AG08396 (cell line): ENCODE results near the gene PCSK4.
"Not testable (repeated sequence)": the region's sequence is repeated elsewhere in the genome, so short reads cannot be mapped to it uniquely, and the experiment has no call there.

Source experiments
- DNase-seq: peaks from one replicate; pipeline ENCODE4 v3.0.0; 2012; ENCODE audit warnings: low spot score, mixed read lengths

PCSK4 gene

DNA sequence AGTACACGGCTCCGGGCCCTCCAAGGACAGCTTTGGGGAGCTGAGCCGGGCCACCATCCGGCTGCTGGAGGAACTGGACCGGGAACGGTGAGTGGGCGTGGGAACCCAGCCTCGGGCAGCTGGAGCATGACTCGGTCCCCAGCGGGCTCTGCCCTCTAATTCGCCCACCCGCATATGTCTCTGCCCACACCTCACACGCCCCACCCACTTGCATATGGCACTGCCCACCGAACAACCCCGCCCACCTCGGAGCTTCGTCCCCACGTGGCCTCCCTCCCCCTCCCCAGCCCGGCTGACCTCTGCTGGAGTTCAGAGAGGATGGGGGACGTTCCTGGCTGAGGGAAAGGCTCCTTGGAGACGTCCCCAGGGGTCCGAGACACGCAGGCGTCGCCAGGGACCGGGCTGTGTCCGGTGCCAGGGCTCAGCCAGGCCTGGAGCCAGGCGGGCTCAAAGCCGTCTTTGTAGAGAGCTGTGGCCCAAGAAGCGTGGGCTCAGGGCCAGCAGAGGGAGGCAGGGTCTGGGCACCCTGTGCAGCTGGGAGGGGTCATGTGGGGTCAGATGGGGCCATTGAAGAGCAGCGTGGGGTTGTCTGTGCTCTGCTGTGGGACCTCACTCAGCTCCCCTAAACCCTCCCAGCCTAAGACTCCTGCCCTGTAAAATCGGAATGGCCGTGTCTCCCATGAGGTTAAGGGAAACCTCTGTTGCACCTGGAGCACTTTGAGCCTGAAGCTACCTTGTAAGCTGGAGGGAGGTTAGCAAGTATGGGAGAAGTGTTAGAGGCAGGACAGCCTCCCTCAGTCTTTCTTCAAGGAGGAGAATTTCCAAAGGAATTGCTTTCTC, 36.4 kb downstream of the PCSK4 start:
- peak; percentile 81 for DNase-seq

DNA sequence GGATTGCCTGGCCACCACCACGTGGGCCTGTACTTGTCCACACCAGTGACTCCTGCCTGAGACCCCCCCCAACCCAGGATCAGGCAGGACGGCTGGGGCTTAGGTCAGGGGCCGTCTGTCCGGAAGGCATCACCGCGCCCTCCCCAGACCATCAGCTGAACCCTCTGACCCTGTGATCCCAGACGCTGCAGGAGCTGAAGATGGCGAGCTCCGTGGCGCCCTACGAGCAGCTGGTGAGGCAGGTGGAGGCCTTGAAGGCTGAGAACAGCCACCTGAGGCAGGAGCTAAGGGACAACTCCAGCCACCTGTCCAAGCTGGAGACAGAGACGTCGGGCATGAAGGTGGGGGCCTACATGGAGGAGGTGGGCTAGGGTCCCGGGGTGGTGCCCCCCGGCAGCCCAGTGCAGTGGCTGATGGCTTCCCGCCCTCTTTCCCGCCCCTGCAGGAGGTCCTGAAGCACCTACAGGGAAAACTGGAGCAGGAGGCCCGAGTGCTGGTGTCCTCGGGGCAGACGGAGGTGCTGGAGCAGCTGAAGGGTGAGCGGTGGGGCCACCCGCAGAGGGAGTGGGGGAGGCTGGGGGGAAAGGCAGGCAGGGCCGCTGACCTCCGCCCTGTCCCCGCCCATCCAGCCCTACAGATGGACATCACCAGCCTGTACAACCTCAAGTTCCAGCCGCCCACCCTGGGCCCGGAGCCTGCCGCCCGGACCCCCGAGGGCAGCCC, 37.2 kb downstream of the PCSK4 start:
- no peak for DNase-seq

DNA sequence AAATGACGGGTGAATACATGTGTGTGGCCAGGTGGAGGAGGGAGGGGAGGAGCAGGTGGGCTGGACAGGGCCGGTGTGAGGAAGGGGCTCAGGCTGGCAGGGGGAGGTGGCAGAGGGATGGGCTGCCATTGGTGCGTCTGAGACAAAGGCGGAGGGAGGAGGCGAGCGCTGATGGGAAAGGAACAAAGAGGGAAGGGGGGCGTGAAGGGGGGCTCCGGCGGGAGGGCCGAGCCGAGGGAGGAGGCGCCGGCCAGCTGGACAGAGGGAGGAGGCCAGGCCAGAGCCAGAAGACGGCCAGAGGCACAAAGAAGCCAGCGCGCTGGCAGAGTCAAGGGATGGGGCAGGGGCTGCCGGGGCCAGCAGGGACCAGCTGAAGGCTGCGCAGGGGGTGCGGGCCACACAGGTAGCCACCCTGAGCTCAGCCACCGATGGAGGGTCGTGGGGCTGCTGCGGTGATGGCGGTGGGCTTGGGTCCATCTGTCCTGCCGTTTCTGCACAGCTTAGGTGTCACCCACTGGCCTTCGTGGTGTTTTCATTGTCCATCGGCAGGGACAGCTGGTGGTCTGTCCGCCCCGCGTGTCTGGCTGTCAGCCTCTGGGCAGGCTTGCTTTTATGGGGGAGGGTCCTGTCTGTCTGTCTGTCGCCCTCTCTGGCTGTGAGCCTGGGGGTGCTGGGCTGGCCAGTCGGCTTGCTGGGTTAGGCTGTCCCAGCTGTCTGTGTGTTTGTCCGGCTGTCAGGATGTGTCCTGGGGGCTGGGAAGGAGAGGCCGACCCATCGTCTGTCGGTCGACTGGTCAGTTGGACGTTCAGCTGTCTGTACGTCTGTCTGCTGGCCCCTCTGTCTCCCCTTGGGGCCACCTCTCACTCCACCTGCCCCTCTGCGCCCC, 38.0 kb downstream of the PCSK4 start:
- DNase-seq, result no peak

DNA sequence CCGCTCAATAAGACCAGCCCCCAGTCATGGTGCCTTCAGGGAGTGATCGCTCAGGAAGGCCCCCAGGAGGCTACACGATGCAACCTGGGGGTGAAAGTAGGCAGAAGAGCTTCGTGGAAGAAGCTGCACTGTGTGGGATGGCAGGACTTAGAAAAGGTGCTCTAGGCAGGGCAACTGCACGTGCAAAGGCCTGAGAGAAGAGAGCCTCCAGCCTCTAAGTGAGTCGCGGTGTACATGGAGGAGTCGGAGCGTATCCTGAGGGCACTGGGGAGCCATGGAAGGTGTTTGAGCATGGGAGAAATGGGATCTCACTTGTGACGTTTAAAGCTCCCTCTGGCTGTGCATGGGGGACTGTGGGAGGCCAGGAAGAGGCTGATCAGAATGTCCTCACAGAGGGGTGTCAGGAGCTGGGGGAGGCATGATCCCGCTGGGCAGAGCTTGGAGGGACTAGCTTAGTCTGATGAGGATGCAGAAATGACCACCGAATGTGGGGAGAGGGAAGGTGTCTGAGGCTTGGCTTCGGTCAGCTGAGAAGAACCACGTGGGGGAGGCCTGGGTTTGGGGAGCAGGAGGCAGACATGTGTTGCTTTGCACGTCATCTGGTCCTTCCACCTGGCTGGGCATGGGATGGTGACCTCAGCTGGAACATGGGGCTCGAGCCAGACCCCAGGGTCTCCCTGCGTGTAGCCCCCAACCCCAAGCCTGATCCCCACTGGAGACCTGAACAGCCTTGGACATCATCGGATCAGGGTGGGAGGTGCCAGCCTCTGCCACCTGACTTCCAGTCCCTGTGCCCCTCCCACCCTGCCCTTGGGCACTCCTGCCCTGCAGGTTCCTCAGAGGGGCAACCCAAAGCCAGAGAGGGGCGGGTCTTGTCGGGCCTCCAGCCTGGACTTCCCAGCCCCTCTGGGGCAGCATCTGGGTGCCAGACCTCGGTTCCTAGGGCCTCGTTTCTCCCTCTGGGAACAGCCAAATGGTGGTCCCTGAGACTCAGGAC, 39.1 kb downstream of the PCSK4 start:
- no peak for DNase-seq

DNA sequence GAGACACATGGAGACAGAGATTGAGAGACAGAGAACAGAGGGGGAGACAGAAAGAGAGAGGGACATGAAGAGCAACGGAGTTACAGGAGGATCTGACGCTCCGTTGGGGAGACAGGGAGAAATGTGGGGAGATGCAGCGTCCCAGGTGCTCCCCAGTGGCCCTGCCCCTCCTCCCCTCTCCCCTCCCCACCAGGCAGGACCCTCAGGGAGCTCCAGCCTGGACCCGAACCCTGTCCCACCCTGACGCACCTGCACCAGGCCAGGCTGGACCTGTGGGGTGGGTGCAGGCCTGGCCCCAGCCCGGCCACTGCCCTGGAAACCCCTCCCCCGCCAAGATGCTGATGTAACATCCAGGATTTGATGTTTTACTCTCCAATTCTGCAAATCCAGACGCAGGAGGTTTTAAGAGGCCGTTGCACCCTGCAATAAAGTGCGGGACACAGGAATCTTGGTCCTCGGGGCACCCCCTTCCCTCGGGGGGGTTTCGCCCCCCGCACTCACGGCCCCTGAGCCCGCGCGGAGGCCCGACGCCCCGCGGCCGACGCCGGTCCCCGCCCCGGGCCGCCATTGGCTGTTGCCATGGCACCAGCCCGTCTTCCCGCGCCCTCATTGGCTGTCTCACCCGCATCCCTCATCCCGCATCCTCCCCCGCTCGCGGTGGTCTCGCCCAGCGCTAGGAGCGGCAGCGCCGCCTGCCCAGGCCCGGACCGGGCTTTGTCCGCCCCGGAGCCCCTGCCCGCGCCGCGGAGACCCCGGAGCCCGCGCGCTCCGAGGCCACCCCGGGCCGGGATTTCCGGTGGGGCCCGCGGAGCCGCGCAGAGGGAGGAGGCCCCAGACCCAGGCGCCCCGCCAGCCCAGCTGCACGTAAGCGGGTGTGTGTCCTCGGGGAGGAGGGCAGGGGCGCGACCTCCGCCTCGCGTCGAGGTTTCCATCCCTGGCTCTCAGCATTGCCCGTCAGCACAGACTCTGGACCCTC, 40.4 kb downstream of the PCSK4 start, which contains the start of gene APC2:
Gene APC2 (plus strand): TSS at position 655 of the 976 bp plus-strand sequence. CDS start 2,881 bp downstream, outside the sequence.
- peak; percentile 95 for DNase-seq

DNA sequence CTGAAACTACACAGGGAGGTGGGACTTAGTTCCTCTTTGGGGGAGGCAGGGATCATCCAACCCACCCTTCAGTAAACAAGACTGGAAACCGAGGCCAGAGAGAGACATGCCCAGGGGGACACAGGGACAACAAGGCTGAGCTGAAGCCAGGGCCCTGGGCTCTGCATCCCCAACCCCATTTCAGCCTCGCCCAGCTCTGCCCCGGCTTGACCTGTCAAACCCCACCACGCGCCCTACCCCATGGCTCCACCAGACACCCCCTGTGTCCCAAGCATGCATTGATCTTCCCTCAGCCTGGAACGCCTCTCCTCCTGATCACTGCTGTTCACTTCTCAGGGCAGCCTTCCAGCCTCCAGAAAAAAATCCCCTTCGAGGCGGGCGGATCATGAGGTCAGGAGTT, 42.2 kb downstream of the PCSK4 start:
- no peak for DNase-seq

DNA sequence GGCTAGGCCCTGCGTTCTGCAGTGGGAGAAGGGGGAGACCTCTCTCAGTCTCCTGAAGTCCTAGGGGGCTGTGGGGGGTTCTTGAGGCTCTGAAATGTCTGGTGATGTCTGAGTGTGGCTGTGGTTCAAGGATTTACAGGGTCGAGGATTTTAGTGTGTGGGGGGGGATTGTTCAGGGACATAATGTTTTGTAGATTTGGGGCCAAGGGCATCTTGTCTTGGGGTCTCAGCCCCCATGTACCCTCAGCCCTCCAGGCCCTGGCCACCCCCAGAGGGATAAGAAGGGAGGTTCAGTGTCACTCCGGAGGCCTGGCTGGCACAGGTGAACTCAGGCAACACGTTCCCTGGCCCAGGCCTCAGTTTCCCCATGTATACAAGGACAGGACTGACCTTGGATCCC, 42.6 kb downstream of the PCSK4 start:
- DNase-seq, result no peak

DNA sequence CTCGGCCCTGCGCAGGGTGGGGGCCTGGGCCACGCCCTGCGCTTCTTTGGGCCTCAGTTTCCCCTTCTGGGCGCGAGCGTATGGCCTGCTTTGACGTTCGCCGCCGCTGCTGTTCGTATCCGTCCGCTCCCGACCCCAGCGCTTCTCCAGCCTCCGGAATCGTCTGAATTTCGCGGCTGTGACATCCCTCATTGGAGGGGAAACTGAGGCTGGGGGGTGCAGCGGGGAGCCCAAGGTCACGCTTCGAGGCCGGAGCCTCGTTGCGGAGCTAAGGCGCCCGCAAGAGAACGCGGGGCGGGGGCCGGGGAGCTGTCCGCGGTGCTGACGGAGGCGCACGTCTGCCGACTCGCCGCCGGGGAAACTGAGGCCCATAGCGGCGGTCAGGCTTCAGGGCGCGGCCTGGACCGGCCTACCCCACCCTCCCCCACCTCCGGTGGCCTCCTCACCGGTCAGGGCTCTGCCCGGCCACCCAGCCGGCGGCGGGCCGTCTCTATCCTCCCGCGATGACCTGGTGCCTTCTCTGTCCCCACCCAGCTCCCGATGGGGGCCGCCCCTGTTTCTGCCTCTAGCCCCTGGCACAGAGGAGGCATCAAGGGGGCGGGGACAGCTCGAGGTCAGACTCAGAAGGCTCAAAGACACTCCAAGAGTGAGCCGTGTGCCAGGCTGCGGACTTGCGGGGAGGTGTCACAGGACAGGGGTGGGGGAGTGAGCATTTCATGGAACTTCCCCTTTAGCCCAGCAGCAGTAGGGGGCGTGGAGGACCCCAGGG, 43.3 kb downstream of the PCSK4 start:
- DNase-seq, result no peak

DNA sequence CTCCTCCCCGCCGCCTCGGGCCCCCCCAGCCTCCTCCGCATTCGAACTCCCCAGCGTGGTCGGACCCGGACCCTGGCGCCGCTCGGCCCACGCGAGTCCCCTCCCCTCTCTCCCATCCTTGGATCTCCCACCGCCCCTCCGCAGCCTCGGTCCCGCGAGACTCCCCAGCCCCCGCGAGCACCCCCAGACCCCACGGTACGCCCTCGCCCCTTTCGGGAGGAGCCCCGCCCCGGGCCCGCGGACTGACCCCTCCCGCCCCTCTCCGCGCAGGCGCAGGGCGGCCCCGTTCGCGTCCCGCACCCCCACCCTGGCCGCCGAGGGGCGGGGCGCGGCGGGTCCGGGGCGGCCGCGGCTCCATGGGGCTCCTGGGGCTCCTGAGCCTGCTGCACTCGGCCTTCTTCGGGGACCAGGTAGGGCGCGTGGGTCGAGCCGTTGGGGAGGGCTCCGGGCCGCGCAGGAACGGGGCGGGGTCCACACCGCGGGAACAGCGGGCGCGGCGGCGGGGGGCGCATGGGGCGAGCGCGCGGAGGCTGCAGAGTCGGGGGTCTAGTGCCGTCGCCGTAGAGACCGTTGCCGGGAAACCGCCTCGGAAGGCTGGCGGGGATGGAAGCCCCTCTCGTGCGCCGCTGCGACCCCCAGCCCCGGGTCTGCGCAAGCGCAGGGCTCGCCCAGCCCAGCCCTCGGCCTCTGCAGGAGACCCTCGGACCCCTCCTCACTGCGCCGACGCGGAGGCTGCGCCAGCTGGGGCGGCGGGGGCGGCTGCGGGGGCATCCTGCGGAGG, 44.0 kb downstream of the PCSK4 start:
- DNase-seq, result peak; percentile 88

DNA sequence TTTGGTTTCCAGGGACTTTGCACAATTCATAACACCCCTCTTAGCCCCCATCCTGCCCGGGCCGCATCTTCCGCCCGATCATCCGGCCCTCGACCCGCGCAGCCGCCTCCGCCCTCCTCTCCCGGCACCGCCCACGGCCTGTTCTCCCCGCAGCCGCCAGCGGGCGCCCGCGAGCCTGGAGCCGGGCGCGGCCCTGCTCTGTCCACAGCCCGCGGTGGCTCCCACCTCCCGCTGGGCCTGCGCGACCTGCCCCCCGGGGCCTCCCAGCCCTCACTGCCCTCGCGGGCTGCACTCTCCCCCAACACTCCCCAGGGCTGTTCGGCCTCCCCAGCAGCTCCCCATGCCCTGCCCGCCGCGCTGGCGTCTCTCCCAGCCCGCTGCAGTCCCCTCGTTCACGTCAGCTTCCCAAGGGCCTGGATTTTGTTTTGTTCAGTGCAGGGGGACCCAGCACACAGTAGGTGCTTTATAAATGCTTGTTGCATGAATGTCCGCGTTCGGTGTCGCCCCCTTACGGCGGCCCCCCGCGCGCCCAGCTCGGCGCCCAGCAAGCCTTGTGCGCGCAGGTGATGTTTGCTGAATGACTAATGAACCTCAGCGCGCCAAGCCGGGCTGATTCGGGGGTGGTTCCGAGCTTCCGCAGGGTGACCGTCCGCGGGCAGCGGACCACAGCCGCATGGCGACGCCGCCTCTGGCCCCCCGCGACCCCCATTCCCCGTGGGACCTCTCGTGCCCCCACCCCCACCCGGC, 44.8 kb downstream of the PCSK4 start:
- peak; percentile 96 for DNase-seq

DNA sequence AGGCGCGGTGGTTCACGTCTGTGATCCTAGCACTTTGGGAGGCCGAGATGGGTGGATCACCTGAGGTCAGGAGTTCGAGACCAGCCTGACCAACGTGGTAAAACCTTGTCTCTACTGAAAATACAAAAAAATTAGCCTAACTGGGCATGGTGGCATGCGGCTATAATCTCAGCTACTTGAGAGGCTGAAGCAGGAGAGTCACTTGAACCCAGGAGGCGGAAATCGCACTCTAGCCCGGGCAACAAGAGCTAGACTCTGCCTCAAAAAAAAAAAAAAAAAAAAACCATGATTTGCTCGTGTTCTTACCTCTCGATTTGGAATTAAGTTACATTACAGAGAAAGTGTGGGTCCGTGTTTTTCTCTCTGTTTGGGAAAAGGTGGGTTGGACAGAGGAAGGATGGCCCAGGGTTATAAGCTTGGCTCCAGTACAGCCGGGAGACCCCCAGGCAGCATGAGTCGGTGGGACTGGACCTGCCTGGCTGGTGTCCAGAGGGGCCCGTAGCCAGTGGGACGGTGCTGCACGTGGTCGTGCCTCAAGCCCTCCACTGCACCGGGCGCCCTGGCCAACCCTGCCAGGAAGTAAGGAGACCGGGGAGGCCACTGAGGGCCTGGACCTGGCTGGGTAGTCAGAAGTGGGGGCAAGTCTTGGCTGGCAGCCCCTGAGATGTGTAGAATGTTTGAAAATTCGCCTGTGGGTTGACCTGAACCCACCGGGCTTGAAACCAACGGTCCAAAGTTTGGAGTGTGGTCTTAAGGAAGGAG, 48.3 kb downstream of the PCSK4 start:
- no peak for DNase-seq

DNA sequence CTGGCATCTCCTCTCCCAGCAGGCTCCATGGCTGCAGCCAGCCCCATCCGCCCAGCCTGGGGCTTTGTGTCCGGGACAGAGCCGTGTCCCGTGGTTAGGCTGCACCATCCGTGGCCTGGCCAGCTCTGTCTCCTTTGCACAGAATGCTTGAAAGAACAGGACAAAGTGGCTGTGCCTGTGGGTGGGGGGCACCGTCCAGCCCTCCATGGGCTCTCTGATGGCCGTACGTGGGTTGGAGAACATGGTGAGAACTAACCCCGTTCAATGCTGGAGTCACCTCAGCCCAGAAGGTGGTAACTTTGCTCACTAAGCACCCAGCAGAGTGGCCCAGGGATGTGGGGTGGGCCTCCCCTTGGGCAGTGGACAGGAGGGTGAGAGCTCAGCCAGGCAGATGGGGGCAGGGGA, 49.1 kb downstream of the PCSK4 start:
- DNase-seq, result no peak

DNA sequence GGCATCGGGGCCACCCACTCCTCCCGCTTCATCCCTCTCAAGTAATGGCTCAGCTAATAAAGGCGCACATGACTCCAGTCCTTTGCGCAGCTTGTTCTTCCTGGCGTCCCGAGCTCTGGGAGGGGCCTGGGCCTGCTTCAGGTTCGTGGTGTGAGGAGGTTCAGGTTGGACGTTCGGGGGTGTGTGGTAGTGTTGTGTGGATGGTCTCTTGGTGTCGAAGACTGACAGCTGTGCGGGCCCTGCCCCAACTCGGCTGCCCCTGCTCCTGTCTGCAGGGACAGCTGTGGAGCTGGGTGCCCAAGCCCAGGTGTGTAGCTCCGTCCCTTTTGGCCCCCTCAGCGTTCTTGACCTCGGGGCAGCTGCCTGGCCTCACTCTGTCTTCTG, 49.7 kb downstream of the PCSK4 start:
- no peak for DNase-seq

DNA sequence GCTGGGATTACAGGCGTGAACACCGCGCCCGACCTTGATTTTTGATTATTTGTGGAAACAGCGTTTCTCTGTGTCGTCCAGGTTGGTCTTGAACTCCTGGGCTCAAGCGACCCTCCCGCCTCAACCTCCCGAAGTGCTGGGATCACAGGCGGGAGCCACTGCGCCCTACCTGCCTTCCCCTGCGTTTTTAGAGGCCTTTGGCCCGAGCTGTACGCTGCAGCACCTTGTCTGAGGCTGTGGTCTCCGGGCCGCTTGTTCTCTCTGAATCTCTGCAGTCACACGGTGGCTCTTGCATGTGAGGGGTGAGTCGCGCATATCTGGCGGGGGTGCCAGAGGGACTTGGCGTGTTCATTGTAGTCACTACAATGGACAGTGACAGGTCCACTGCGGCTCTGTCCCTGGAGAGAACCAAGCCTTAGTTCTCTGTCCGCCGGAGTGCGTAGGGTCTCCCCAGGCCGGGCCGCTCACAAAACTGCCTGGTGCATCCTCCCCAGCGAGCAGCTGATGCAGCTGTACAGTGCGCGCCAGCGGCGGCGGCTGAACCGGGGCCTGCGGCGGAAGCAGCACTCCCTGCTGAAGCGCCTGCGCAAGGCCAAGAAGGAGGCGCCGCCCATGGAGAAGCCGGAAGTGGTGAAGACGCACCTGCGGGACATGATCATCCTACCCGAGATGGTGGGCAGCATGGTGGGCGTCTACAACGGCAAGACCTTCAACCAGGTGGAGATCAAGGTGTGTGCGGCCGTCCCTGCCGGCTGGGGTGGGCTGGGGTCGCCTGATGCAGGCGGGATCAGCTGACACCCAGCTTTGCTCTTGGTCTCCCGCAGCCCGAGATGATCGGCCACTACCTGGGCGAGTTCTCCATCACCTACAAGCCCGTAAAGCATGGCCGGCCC, 50.4 kb downstream of the PCSK4 start:
- not testable (repeated sequence) for DNase-seq

DNA sequence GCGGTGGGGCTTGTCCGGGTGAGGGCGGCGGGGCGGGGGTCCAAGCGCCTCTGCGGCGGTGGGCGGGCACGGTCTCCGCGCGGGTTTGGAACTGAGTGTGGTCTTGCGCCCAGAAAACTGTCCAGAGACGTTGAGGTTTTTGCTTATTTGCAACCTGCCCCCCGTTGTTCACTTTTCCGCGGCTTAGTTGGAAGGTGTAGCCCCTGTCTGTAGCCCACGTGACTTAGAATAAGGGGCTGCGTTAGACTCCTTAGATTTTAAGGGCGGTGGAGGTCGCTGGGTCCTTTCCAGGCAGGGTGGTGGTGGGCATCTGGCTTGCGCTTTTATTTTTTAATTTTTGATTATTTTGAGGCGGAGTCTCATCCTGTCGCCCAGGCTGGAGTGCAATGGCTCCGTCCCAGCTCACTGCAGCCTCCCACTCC, 51.2 kb downstream of the PCSK4 start:
- no peak for DNase-seq
